Liver (tissue), 9 donors: Measurements from ENCODE around the gene TMEM132E. TPM values are rescaled to one million over a fixed set of nuclear protein-coding genes. Genes with fewer than 3 reads are reported as not detected.

ENCODE experiments used
- DNase-seq: peaks from one replicate; pipeline ENCODE4 v3.0.0-alpha.2; 2017; ENCODE audit warnings: low spot score
- H3K27ac ChIP-seq, 2 donors: one replicate each; pipeline ENCODE4 v1.7.0; 2013; ENCODE audit warnings: inconsistent platforms in 2 of 2, low read length in 2 of 2, control low read depth in 1 of 2, low read depth in 1 of 2, mild to moderate bottlenecking in 1 of 2
- H3K27me3 ChIP-seq, 4 donors: one replicate each; pipeline versions ENCODE4 v1.6.1 to v1.7.0; 2013; ENCODE audit warnings: low read length in 3 of 4, inconsistent platforms in 1 of 4, mild to moderate bottlenecking in 1 of 4, moderate library complexity in 1 of 4; ENCODE audit not compliant: control insufficient read depth in 4 of 4, insufficient read depth in 4 of 4
- H3K36me3 ChIP-seq, 4 donors: one replicate each; pipeline versions ENCODE4 v1.6.1 to v1.7.0; 2013; ENCODE audit warnings: low read length in 3 of 4, mild to moderate bottlenecking in 3 of 4, low read depth in 1 of 4, moderate library complexity in 1 of 4; ENCODE audit not compliant: control insufficient read depth in 4 of 4, insufficient read depth in 3 of 4
- H3K4me1 ChIP-seq, 4 donors: one replicate each; pipeline versions ENCODE4 v1.6.1 to v1.7.0; 2013; ENCODE audit warnings: low read length in 3 of 4, mild to moderate bottlenecking in 3 of 4, moderate library complexity in 1 of 4; ENCODE audit not compliant: control insufficient read depth in 4 of 4, insufficient read depth in 4 of 4
- H3K4me3 ChIP-seq, 3 donors: one replicate each; pipeline versions ENCODE4 v1.6.1 to v1.7.0; 2013; ENCODE audit warnings: low read length in 3 of 3, control low read depth in 1 of 3, low read depth in 1 of 3, mild to moderate bottlenecking in 1 of 3
- H3K9ac ChIP-seq, 2 donors: one replicate each; pipeline ENCODE4 v1.7.0; 2013; ENCODE audit warnings: low read length in 2 of 2, mild to moderate bottlenecking in 2 of 2, moderate library complexity in 2 of 2, control low read depth in 1 of 2, low read depth in 1 of 2
- H3K9me3 ChIP-seq, 4 donors: one replicate each; pipeline versions ENCODE4 v1.6.1 to v1.7.0; 2013; ENCODE audit warnings: low read length in 3 of 4; ENCODE audit not compliant: control insufficient read depth in 4 of 4
- ATF3 ChIP-seq: IDR thresholded peaks from 2 replicates; pipeline ENCODE4 v1.6.1; 2016; ENCODE audit warnings: antibody characterized with exemption
- CTCF ChIP-seq: fragments of 150-350 bp; IDR thresholded peaks from 2 replicates; pipeline ENCODE4 v1.5.1; 2017; ENCODE audit warnings: improper control_type of control experiment, low read depth, low read length; ENCODE audit not compliant: missing input control
- EGR1 ChIP-seq, 2 donors: IDR thresholded peaks; 2 replicates each; pipeline ENCODE4 v1.6.1; 2016 to 2018; ENCODE audit warnings: antibody characterized with exemption in 2 of 2, low read depth in 2 of 2
- FOXA1 ChIP-seq: IDR thresholded peaks from 2 replicates; pipeline ENCODE4 v1.6.1; 2016; ENCODE audit warnings: antibody characterized with exemption
- FOXA2 ChIP-seq: IDR thresholded peaks from 2 replicates; pipeline ENCODE4 v1.6.1; 2016; ENCODE audit warnings: antibody characterized with exemption
- GABPA ChIP-seq, 2 donors: IDR thresholded peaks in 1 of 2; conservative IDR thresholded peaks in 1 of 2; 2 replicates each; pipeline ENCODE4 v1.6.1; 2016; ENCODE audit warnings: antibody characterized with exemption in 2 of 2, mild to moderate bottlenecking in 1 of 2, moderate library complexity in 1 of 2
- HNF4A ChIP-seq, 2 donors: conservative IDR thresholded peaks; 2 replicates each; pipeline ENCODE4 v1.6.1; 2016; ENCODE audit warnings: antibody characterized with exemption in 2 of 2, mild to moderate bottlenecking in 2 of 2
- HNF4G ChIP-seq: IDR thresholded peaks from 2 replicates; pipeline ENCODE4 v1.6.1; 2016; ENCODE audit warnings: antibody characterized with exemption
- JUND ChIP-seq, 2 donors: IDR thresholded peaks; 2 replicates each; pipeline ENCODE4 v1.6.1; 2016; ENCODE audit warnings: antibody characterized with exemption in 2 of 2
- MAX ChIP-seq: IDR thresholded peaks from 2 replicates; pipeline ENCODE4 v1.6.1; 2016; ENCODE audit warnings: antibody characterized with exemption
- NR2F2 ChIP-seq: IDR thresholded peaks from 2 replicates; pipeline ENCODE4 v1.6.1; 2016; ENCODE audit warnings: antibody characterized with exemption
- RAD21 ChIP-seq, 2 donors: IDR thresholded peaks; 2 replicates each; pipeline ENCODE4 v1.6.1; 2016; ENCODE audit warnings: antibody characterized with exemption in 2 of 2, mild to moderate bottlenecking in 2 of 2
- REST ChIP-seq: IDR thresholded peaks from 2 replicates; pipeline ENCODE4 v1.6.1; 2016; ENCODE audit warnings: antibody characterized with exemption, mild to moderate bottlenecking
- RXRA ChIP-seq, 2 donors: IDR thresholded peaks; 2 replicates each; pipeline ENCODE4 v1.6.1; 2017 to 2018; ENCODE audit warnings: antibody characterized with exemption in 2 of 2, mild to moderate bottlenecking in 1 of 2
- SP1 ChIP-seq: IDR thresholded peaks from 2 replicates; pipeline ENCODE4 v1.6.1; 2018; ENCODE audit warnings: antibody characterized with exemption, mild to moderate bottlenecking
- TAF1 ChIP-seq: conservative IDR thresholded peaks from 2 replicates; pipeline ENCODE4 v1.6.1; 2016; ENCODE audit warnings: antibody characterized with exemption, mild to moderate bottlenecking
- YY1 ChIP-seq: IDR thresholded peaks from 2 replicates; pipeline ENCODE4 v1.6.1; 2016; ENCODE audit warnings: antibody characterized with exemption, mild to moderate bottlenecking
- ZBTB33 ChIP-seq: IDR thresholded peaks from 2 replicates; pipeline ENCODE4 v1.6.1; 2016; ENCODE audit warnings: antibody characterized with exemption
- WGBS: extraction: QIAGEN DNeasy Blood & Tissue Kit; methylation state at CpG from one replicate; pipeline ENCODE4 v1.1.7; 2013; 5-methylcytosine and 5-hydroxymethylcytosine counted together
- polyA plus RNA-seq, 2 donors: library from polyadenylated mRNA; stranded (reverse) in 1 of 2; unstranded in 1 of 2; fragments of 200-250 nt in 1 of 2; fragments of >200 nt in 1 of 2; fragmentation: Nextera tagmentation in 1 of 2; extraction: Ambion mirVana in 1 of 2; gene quantifications; one replicate each; pipeline versions ENCODE4 v1.2.1 to v1.2.3, GENCODE V29; 2013 to 2015
- total RNA-seq, 2 donors: library from RNA; depleted of rRNA; stranded (reverse); fragments of >200 nt; gene quantifications; one replicate each; pipeline ENCODE4 v1.2.3, GENCODE V29; 2014
- donor health status: healthy.
- donor health status: healthy.
- donor health status: healthy.
- donor health status: healthy.
- donor health status: healthy.

Gene TMEM132E
- total and polyA plus RNA-seq, 4 donors, result 0.25 to 1.2 (median 0.46) TPM; not detected in 1

- TF ChIP-seq CTCF (no peak), YY1 (no peak), TAF1 (no peak), FOXA1 (no peak), ZBTB33 (no peak), GABPA (IDR thresholded peaks at IDR 0.05 in 1 of 2, conservative IDR thresholded peaks at IDR 0.05 in 1 of 2) (no peak)
Measured at GRCh38 chr17:34672176-34672785, 92.9 kb downstream of the TMEM132E start (continued).

GRCh38 chr17:34673516-34673915 lies 94.1 kb downstream of the TMEM132E start:
- peak; percentile 9 for DNase-seq
- TF ChIP-seq CTCF (no peak), ATF3 (no peak), EGR1 (IDR thresholded peaks at IDR 0.05; ENCODE audit: low read depth in 2 of 2) (no peak), ZBTB33 (no peak), FOXA1 (no peak), GABPA (IDR thresholded peaks at IDR 0.05 in 1 of 2, conservative IDR thresholded peaks at IDR 0.05 in 1 of 2) (no peak), FOXA2 (no peak), YY1 (no peak), HNF4A (conservative IDR thresholded peaks at IDR 0.05) (no peak), SP1 (no peak), NR2F2 (no peak), RAD21 (IDR thresholded peaks at IDR 0.05) (no peak), JUND (IDR thresholded peaks at IDR 0.05) (no peak), REST (no peak), HNF4G (no peak), TAF1 (no peak), RXRA (IDR thresholded peaks at IDR 0.05) (no peak), MAX (no peak)
- H3K4me3 ChIP-seq, result no peak overlapping the region
- no peaks in the 10 kb centered on the region for H3K4me1 ChIP-seq
- no peaks in the 10 kb centered on the region for H3K27me3 ChIP-seq
- H3K27ac ChIP-seq, result no peak overlapping the region
- no peaks in the 10 kb centered on the region for H3K9me3 ChIP-seq
- H3K36me3 ChIP-seq, result no peaks in the 10 kb centered on the region
- 86% methylated on average over 2 of the region's 2 CpGs for WGBS
- no peak overlapping the region for H3K9ac ChIP-seq
